ENCODE results near the gene IRF4. TPM values are rescaled to one million over a fixed set of nuclear protein-coding genes. Genes with fewer than 3 reads are reported as not detected.

The IRF4 gene
- total RNA-seq, 1 experiment from 2014 or later: not detected

Other genes starting within 250 kb of the IRF4 start
- 19.5 and 29.5 TPM in 2 replicates for gene DUSP22, start 99.3 kb upstream of the IRF4 start, total RNA-seq (2014; rRNA removed; shearing (Covaris generic))

Data from A172 (cell line).